GM23338 (cell line): ENCODE results near the gene RPLP1. TPM values are rescaled to one million over a fixed set of nuclear protein-coding genes. Genes with fewer than 3 reads are reported as not detected.

ENCODE experiments used
- ATAC-seq: fragments of 200-7000 bp; cut with Tn5 transposase; 3 replicates; pipeline ENCODE4 v1.9.1; 2020
- DNase-seq: peaks from one replicate; pipeline ENCODE4 v3.0.0-alpha.2; 2015; ENCODE audit warnings: low spot score
- H2AFZ ChIP-seq: fragments of 200-600 bp; sonication (generic); 2 replicates; pipeline ENCODE4 v1.8.0; 2016; ENCODE audit warnings: antibody characterized with exemption, mild to moderate bottlenecking, moderate library complexity
- H3F3A ChIP-seq: fragments of 200-600 bp; sonication (generic); replicated peaks from 2 replicates; pipeline ENCODE4 v1.8.0; 2017; ENCODE audit warnings: antibody characterized with exemption, mixed run types, low read depth
- H3K27ac ChIP-seq: fragments of 200-600 bp; sonication (generic); 2 replicates; pipeline ENCODE4 v1.6.1; 2016; ENCODE audit warnings: low read depth
- H3K27me3 ChIP-seq: fragments of 200-600 bp; sonication (generic); 2 replicates; pipeline ENCODE4 v1.8.0; 2016; ENCODE audit warnings: mild to moderate bottlenecking, mixed run types, moderate library complexity; ENCODE audit not compliant: insufficient read depth
- H3K36me3 ChIP-seq: fragments of 200-600 bp; sonication (generic); 2 replicates; pipeline ENCODE4 v1.8.0; 2016; ENCODE audit warnings: mild to moderate bottlenecking; ENCODE audit not compliant: insufficient read depth
- H3K4me1 ChIP-seq: fragments of 200-600 bp; sonication (generic); 2 replicates; pipeline ENCODE4 v1.8.0; 2016; ENCODE audit warnings: mild to moderate bottlenecking, moderate library complexity; ENCODE audit not compliant: insufficient read depth
- H3K4me2 ChIP-seq: fragments of 200-600 bp; sonication (generic); 2 replicates; pipeline ENCODE4 v1.7.1; 2017; ENCODE audit warnings: mixed run types
- H3K4me3 ChIP-seq: fragments of 200-600 bp; sonication (generic); 2 replicates; pipeline ENCODE4 v1.6.1; 2016; ENCODE audit warnings: mixed run types
- H3K79me2 ChIP-seq: fragments of 200-600 bp; sonication (generic); replicated peaks from 2 replicates; pipeline ENCODE4 v1.8.0; 2017; ENCODE audit warnings: mild to moderate bottlenecking; ENCODE audit not compliant: insufficient read depth
- H3K9me2 ChIP-seq: fragments of 200-600 bp; sonication (generic); 2 replicates; pipeline ENCODE4 v1.8.0; 2017; ENCODE audit not compliant: insufficient read depth
- H4K20me1 ChIP-seq: fragments of 200-600 bp; sonication (generic); replicated peaks from 2 replicates; pipeline ENCODE4 v1.8.0; 2017; ENCODE audit warnings: mild to moderate bottlenecking; ENCODE audit not compliant: insufficient read depth
- H3K27ac Mint-ChIP-seq: 2 replicates; pipeline ENCODE4 v1.8.0; 2020; ENCODE audit warnings: inconsistent platforms, mild to moderate bottlenecking, moderate library complexity, mixed read lengths
- H3K27me3 Mint-ChIP-seq: 3 replicates; pipeline ENCODE4 v1.8.0; 2022; ENCODE audit warnings: low read depth, mild to moderate bottlenecking, moderate library complexity, mixed read lengths, inconsistent platforms; ENCODE audit not compliant: insufficient read depth, poor library complexity
- H3K36me3 Mint-ChIP-seq: 3 replicates; pipeline ENCODE4 v1.8.0; 2021; ENCODE audit warnings: low read depth, mild to moderate bottlenecking, inconsistent platforms, moderate library complexity, mixed read lengths
- H3K4me1 Mint-ChIP-seq: 3 replicates; pipeline ENCODE4 v1.8.0; 2020; ENCODE audit warnings: mild to moderate bottlenecking, inconsistent platforms, mixed read lengths
- H3K4me3 Mint-ChIP-seq: 3 replicates; pipeline ENCODE4 v1.8.0; 2021; ENCODE audit warnings: moderate library complexity, mild to moderate bottlenecking, inconsistent platforms, mixed read lengths
- H3K9me3 Mint-ChIP-seq: 3 replicates; pipeline ENCODE4 v1.8.0; 2020; ENCODE audit warnings: moderate library complexity, mild to moderate bottlenecking, inconsistent platforms, mixed read lengths
- CREB1 ChIP-seq: fragments of 250-450 bp; sonication (Bioruptor Pico); IDR thresholded peaks from 2 replicates; pipeline ENCODE4 v1.5.0; 2020; ENCODE audit warnings: low read depth, mild to moderate bottlenecking, moderate library complexity
- CTCF ChIP-seq, 2 experiments: fragments of 200-600 bp in 1 of 2; sonication (generic) in 1 of 2; conservative IDR thresholded peaks; 2 replicates each; pipeline versions ENCODE4 v1.5.1 to v1.6.1; 2016 to 2017; ENCODE audit warnings: antibody characterized with exemption in 2 of 2, low read depth in 2 of 2, mild to moderate bottlenecking in 2 of 2, moderate library complexity in 1 of 2
- EZH2 ChIP-seq: fragments of 200-600 bp; sonication (generic); IDR thresholded peaks from one replicate; pipeline ENCODE4 v1.8.0; 2017; ENCODE audit warnings: antibody characterized with exemption, mild to moderate bottlenecking, low read depth; ENCODE audit not compliant: unreplicated experiment
- EZH2phosphoT487 ChIP-seq: fragments of 200-600 bp; sonication (generic); IDR thresholded peaks from one replicate; pipeline ENCODE4 v1.8.1; 2018; ENCODE audit warnings: antibody characterized with exemption; ENCODE audit not compliant: unreplicated experiment
- JUNB ChIP-seq: IDR thresholded peaks from one replicate; pipeline ENCODE4 v1.6.1; 2016; ENCODE audit warnings: antibody characterized with exemption; ENCODE audit not compliant: unreplicated experiment
- NANOG ChIP-seq: IDR thresholded peaks from 2 replicates; pipeline ENCODE4 v1.6.1; 2016; ENCODE audit warnings: antibody characterized with exemption, borderline replicate concordance
- POLR2AphosphoS5 ChIP-seq: IDR thresholded peaks from 2 replicates; pipeline ENCODE4 v1.6.1; 2016; ENCODE audit warnings: antibody characterized with exemption, low read depth
- REST ChIP-seq: IDR thresholded peaks from one replicate; pipeline ENCODE4 v1.6.1; 2018; ENCODE audit warnings: antibody characterized with exemption; ENCODE audit not compliant: unreplicated experiment
- STAT1 ChIP-seq: IDR thresholded peaks from one replicate; pipeline ENCODE4 v1.6.1; 2016; ENCODE audit warnings: antibody characterized with exemption; ENCODE audit not compliant: unreplicated experiment
- ZNF114 ChIP-seq: fragments of 250-450 bp; sonication (Bioruptor Pico); IDR thresholded peaks from 2 replicates; pipeline ENCODE4 v1.5.0; 2020; ENCODE audit warnings: mild to moderate bottlenecking, moderate library complexity
- ZNF331 ChIP-seq: fragments of 250-450 bp; sonication (Bioruptor Pico); IDR thresholded peaks from 2 replicates; pipeline ENCODE4 v1.5.0; 2020; ENCODE audit warnings: low read depth, mild to moderate bottlenecking, moderate library complexity
- ZNF462 ChIP-seq: fragments of 250-450 bp; sonication (Bioruptor Pico); IDR thresholded peaks from 2 replicates; pipeline ENCODE4 v1.5.0; 2020; ENCODE audit warnings: mild to moderate bottlenecking, moderate library complexity
- polyA plus RNA-seq: library from polyadenylated mRNA; unstranded; fragments of >200 nt; fragmentation: Nextera tagmentation; extraction: Ambion mirVana; gene quantifications from 2 replicates; pipeline ENCODE4 v1.2.1, GENCODE V29; 2016
- total RNA-seq: library from RNA; depleted of rRNA; stranded (reverse); fragments of >200 nt; shearing (Covaris generic); gene quantifications from 2 replicates; pipeline ENCODE4 v1.2.3, GENCODE V29; 2014
- TF ChIP-seq, protein P1 (sequence below): IDR thresholded peaks from 2 replicates; pipeline ENCODE4 v1.6.1; 2016; ENCODE audit warnings: antibody characterized with exemption

Gene RPLP1
- total and polyA plus RNA-seq, 2 experiments from 2014 or later, result 283 to 3,258 TPM

GRCh38 chr15:69467636-69468035, 15.0 kb downstream of the RPLP1 start:
- Histone ChIP-seq H3K9me2 (no peaks in the 10 kb centered on the region), H3K4me2 (no peak overlapping the region), H3K79me2 (no peaks in the 10 kb centered on the region), H2AFZ (no peak overlapping the region), H3K27ac (no peak overlapping the region), H3K4me1 (no peaks in the 10 kb centered on the region), H3K4me3 (no peak overlapping the region), H4K20me1 (no peaks in the 10 kb centered on the region; the same call in 1 of the 2 replicates), H3K36me3 (no peaks in the 10 kb centered on the region), H3K27me3 (no peaks in the 10 kb centered on the region), H3F3A (0 out of 2 replicates have a peak, but pooled peaks cover 3% of the 10 kb centered on the region)
- no peak for TF ChIP-seq ZNF462
- no peak for TF ChIP-seq CTCF (conservative IDR thresholded peaks at IDR 0.05; ENCODE audit: low read depth in 2 of 2)
- no peak for TF ChIP-seq REST
- no peak for TF ChIP-seq NANOG
- no peak for TF ChIP-seq ZNF114
- TF ChIP-seq, protein P1, sequence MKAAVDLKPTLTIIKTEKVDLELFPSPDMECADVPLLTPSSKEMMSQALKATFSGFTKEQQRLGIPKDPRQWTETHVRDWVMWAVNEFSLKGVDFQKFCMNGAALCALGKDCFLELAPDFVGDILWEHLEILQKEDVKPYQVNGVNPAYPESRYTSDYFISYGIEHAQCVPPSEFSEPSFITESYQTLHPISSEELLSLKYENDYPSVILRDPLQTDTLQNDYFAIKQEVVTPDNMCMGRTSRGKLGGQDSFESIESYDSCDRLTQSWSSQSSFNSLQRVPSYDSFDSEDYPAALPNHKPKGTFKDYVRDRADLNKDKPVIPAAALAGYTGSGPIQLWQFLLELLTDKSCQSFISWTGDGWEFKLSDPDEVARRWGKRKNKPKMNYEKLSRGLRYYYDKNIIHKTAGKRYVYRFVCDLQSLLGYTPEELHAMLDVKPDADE, result no peak
- no peak for TF ChIP-seq STAT1
- TF ChIP-seq EZH2phosphoT487, result no peak
- no peak for TF ChIP-seq ZNF331
- no peak for TF ChIP-seq CREB1 (CRISPR knock-in tag)
- no peak for TF ChIP-seq JUNB
- TF ChIP-seq POLR2AphosphoS5, result no peak
- no peak for TF ChIP-seq EZH2
- ATAC-seq, result no peak
- peaks cover 6% of the 10 kb centered on the region; the same call in 2 of the 3 replicates for H3K4me1 Mint-ChIP-seq
- H3K27ac Mint-ChIP-seq, result no peak overlapping the region
- no peak overlapping the region for H3K4me3 Mint-ChIP-seq
- H3K27me3 Mint-ChIP-seq, result peaks cover 3% of the 10 kb centered on the region
- H3K9me3 Mint-ChIP-seq, result no peaks in the 10 kb centered on the region
- no peak for DNase-seq
- no peaks in the 10 kb centered on the region for H3K36me3 Mint-ChIP-seq
